Measurements from ENCODE around the gene UGT2A2. TPM values are rescaled to one million over a fixed set of nuclear protein-coding genes. Genes with fewer than 3 reads are reported as not detected.

UGT2A2 gene
- total and polyA plus RNA-seq, 2 experiments from 2014 or later: not detected

- Histone ChIP-seq H2AFZ (peak overlapping the region; percentile 2; the same call in 1 of the 2 replicates), H3K36me3 (ENCODE audit: insufficient read depth) (no peaks in the 10 kb centered on the region), H3F3A (replicated peaks; ENCODE audit: low read depth) (no peaks in the 10 kb centered on the region), H3K4me3 (no peak overlapping the region), H4K20me1 (replicated peaks; ENCODE audit: insufficient read depth) (no peaks in the 10 kb centered on the region), H3K9me2 (ENCODE audit: insufficient read depth) (no peaks in the 10 kb centered on the region), H3K79me2 (replicated peaks; ENCODE audit: insufficient read depth) (no peaks in the 10 kb centered on the region), H3K27me3 (ENCODE audit: insufficient read depth) (no peaks in the 10 kb centered on the region), H3K4me2 (no peak overlapping the region), H3K27ac (ENCODE audit: low read depth) (no peak overlapping the region), H3K4me1 (ENCODE audit: insufficient read depth) (no peaks in the 10 kb centered on the region)
- Mint-ChIP-seq H3K27ac (no peak overlapping the region), H3K27me3 (ENCODE audit: insufficient read depth, low read depth, poor library complexity) (no peaks in the 10 kb centered on the region), H3K9me3 (no peaks in the 10 kb centered on the region), H3K36me3 (ENCODE audit: low read depth) (no peaks in the 10 kb centered on the region), H3K4me3 (no peak overlapping the region), H3K4me1 (no peaks in the 10 kb centered on the region)
- ATAC-seq (no peak), DNase-seq (ENCODE audit: low spot score) (no peak)
- TF ChIP-seq POLR2AphosphoS5 (IDR thresholded peaks at IDR 0.05; ENCODE audit: low read depth) (no peak), EZH2phosphoT487 (IDR thresholded peaks at IDR 0.05; ENCODE audit: unreplicated experiment) (no peak), ZNF331 (CRISPR knock-in tag; IDR thresholded peaks at IDR 0.05; ENCODE audit: low read depth) (no peak), STAT1 (IDR thresholded peaks at IDR 0.05; ENCODE audit: unreplicated experiment) (no peak), JUNB (IDR thresholded peaks at IDR 0.05; ENCODE audit: unreplicated experiment) (no peak), CTCF (conservative IDR thresholded peaks at IDR 0.05; ENCODE audit: low read depth in 2 of 2) (no peak), EZH2 (IDR thresholded peaks at IDR 0.05; ENCODE audit: low read depth, unreplicated experiment) (no peak), NANOG (IDR thresholded peaks at IDR 0.05; ENCODE audit: borderline replicate concordance) (no peak), REST (IDR thresholded peaks at IDR 0.05; ENCODE audit: unreplicated experiment) (no peak), ZNF114 (CRISPR knock-in tag; IDR thresholded peaks at IDR 0.05) (no peak), CREB1 (CRISPR knock-in tag; IDR thresholded peaks at IDR 0.05; ENCODE audit: low read depth) (no peak)
- TF ChIP-seq, protein P1, sequence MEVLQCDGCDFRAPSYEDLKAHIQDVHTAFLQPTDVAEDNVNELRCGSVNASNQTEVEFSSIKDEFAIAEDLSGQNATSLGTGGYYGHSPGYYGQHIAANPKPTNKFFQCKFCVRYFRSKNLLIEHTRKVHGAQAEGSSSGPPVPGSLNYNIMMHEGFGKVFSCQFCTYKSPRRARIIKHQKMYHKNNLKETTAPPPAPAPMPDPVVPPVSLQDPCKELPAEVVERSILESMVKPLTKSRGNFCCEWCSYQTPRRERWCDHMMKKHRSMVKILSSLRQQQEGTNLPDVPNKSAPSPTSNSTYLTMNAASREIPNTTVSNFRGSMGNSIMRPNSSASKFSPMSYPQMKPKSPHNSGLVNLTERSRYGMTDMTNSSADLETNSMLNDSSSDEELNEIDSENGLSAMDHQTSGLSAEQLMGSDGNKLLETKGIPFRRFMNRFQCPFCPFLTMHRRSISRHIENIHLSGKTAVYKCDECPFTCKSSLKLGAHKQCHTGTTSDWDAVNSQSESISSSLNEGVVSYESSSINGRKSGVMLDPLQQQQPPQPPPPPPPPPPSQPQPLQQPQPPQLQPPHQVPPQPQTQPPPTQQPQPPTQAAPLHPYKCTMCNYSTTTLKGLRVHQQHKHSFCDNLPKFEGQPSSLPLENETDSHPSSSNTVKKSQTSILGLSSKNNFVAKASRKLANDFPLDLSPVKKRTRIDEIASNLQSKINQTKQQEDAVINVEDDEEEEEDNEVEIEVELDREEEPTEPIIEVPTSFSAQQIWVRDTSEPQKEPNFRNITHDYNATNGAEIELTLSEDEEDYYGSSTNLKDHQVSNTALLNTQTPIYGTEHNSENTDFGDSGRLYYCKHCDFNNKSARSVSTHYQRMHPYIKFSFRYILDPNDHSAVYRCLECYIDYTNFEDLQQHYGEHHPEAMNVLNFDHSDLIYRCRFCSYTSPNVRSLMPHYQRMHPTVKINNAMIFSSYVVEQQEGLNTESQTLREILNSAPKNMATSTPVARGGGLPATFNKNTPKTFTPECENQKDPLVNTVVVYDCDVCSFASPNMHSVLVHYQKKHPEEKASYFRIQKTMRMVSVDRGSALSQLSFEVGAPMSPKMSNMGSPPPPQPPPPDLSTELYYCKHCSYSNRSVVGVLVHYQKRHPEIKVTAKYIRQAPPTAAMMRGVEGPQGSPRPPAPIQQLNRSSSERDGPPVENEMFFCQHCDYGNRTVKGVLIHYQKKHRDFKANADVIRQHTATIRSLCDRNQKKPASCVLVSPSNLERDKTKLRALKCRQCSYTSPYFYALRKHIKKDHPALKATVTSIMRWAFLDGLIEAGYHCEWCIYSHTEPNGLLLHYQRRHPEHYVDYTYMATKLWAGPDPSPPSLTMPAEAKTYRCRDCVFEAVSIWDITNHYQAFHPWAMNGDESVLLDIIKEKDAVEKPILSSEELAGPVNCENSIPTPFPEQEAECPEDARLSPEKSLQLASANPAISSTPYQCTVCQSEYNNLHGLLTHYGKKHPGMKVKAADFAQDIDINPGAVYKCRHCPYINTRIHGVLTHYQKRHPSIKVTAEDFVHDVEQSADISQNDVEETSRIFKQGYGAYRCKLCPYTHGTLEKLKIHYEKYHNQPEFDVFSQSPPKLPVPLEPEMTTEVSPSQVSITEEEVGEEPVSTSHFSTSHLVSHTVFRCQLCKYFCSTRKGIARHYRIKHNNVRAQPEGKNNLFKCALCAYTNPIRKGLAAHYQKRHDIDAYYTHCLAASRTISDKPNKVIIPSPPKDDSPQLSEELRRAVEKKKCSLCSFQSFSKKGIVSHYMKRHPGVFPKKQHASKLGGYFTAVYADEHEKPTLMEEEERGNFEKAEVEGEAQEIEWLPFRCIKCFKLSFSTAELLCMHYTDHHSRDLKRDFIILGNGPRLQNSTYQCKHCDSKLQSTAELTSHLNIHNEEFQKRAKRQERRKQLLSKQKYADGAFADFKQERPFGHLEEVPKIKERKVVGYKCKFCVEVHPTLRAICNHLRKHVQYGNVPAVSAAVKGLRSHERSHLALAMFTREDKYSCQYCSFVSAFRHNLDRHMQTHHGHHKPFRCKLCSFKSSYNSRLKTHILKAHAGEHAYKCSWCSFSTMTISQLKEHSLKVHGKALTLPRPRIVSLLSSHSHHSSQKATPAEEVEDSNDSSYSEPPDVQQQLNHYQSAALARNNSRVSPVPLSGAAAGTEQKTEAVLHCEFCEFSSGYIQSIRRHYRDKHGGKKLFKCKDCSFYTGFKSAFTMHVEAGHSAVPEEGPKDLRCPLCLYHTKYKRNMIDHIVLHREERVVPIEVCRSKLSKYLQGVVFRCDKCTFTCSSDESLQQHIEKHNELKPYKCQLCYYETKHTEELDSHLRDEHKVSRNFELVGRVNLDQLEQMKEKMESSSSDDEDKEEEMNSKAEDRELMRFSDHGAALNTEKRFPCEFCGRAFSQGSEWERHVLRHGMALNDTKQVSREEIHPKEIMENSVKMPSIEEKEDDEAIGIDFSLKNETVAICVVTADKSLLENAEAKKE (CRISPR knock-in tag; IDR thresholded peaks at IDR 0.05): no peak
- TF ChIP-seq, protein P2, sequence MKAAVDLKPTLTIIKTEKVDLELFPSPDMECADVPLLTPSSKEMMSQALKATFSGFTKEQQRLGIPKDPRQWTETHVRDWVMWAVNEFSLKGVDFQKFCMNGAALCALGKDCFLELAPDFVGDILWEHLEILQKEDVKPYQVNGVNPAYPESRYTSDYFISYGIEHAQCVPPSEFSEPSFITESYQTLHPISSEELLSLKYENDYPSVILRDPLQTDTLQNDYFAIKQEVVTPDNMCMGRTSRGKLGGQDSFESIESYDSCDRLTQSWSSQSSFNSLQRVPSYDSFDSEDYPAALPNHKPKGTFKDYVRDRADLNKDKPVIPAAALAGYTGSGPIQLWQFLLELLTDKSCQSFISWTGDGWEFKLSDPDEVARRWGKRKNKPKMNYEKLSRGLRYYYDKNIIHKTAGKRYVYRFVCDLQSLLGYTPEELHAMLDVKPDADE (IDR thresholded peaks at IDR 0.05): no peak
These were observed 49.6 kb downstream of the UGT2A2 start for GRCh38 chr4:69589884-69590283.
